Fibroblast of lung (primary cell): ENCODE data around the gene SNAP23. TPM values are rescaled to one million over a fixed set of nuclear protein-coding genes. Genes with fewer than 3 reads are reported as not detected.

ENCODE experiments used
- DNase-seq, 2 donors: peaks; one replicate each; pipeline versions ENCODE4 v3.0.0 to v3.0.0-alpha.2; 2010; ENCODE audit warnings: low read depth in 2 of 2
- H2AFZ ChIP-seq: 2 replicates; pipeline ENCODE4 v1.5.1; 2012; ENCODE audit warnings: low read length, control low read depth, inconsistent platforms
- H3K27ac ChIP-seq: 2 replicates; pipeline ENCODE4 v1.5.1; 2011; ENCODE audit warnings: low read length, control low read depth; ENCODE audit not compliant: insufficient read depth
- H3K27me3 ChIP-seq: 2 replicates; pipeline ENCODE4 v1.5.1; 2011; ENCODE audit warnings: mild to moderate bottlenecking, low read length; ENCODE audit not compliant: control insufficient read depth, insufficient read depth
- H3K36me3 ChIP-seq: 2 replicates; pipeline ENCODE4 v1.5.1; 2011; ENCODE audit warnings: low read length; ENCODE audit not compliant: control insufficient read depth, insufficient read depth
- H3K4me1 ChIP-seq: 2 replicates; pipeline ENCODE4 v1.5.1; 2011; ENCODE audit warnings: low read length; ENCODE audit not compliant: control insufficient read depth, insufficient read depth; ENCODE audit errors: extremely low read depth
- H3K4me2 ChIP-seq: 2 replicates; pipeline ENCODE4 v1.5.1; 2011; ENCODE audit warnings: low read length, control low read depth; ENCODE audit not compliant: insufficient read depth; ENCODE audit errors: extremely low read depth
- H3K4me3 ChIP-seq, 4 experiments: fragments of 200-600 bp in 1 of 4; sonication (generic) in 1 of 4; replicated peaks in 1 of 4; 2 replicates each; pipeline ENCODE4 v1.5.1; 2011 to 2016; ENCODE audit warnings: low read length in 4 of 4, low read depth in 3 of 4, mild to moderate bottlenecking in 3 of 4, control low read depth in 2 of 4, inconsistent platforms in 1 of 4, mixed read lengths in 1 of 4; ENCODE audit not compliant: insufficient read depth in 1 of 4; ENCODE audit errors: control extremely low read depth in 1 of 4
- H3K79me2 ChIP-seq: 2 replicates; pipeline ENCODE4 v1.5.1; 2012; ENCODE audit warnings: mild to moderate bottlenecking, low read length, inconsistent platforms; ENCODE audit not compliant: control insufficient read depth, insufficient read depth
- H3K9ac ChIP-seq: 2 replicates; pipeline ENCODE4 v1.5.1; 2011; ENCODE audit warnings: mild to moderate bottlenecking, low read length, control low read depth; ENCODE audit not compliant: insufficient read depth
- H3K9me3 ChIP-seq: 2 replicates; pipeline ENCODE4 v1.5.1; 2012; ENCODE audit warnings: low read depth, low read length; ENCODE audit not compliant: control insufficient read depth, insufficient read depth
- H4K20me1 ChIP-seq: 2 replicates; pipeline ENCODE4 v1.5.1; 2011; ENCODE audit warnings: low read length; ENCODE audit not compliant: control insufficient read depth, insufficient read depth; ENCODE audit errors: extremely low read depth
- CTCF ChIP-seq, 2 donors: IDR thresholded peaks in 1 of 2; conservative IDR thresholded peaks in 1 of 2; 1 replicate in 1 of 2; 2 replicates in 1 of 2; pipeline ENCODE4 v1.5.1; 2011 to 2012; ENCODE audit warnings: low read length in 2 of 2, control low read depth in 1 of 2, inconsistent platforms in 1 of 2, low read depth in 1 of 2, mild to moderate bottlenecking in 1 of 2
- EZH2 ChIP-seq: IDR thresholded peaks from 2 replicates; pipeline ENCODE4 v1.5.1; 2012; ENCODE audit warnings: low read length, control low read depth, mild to moderate bottlenecking; ENCODE audit errors: missing control alignments
- polyA plus RNA-seq, 2 donors: library from polyadenylated mRNA; depleted of rRNA in 1 of 2; stranded (reverse) in 1 of 2; unstranded in 1 of 2; fragments of >200 nt; gene quantifications; 2 replicates each; pipeline ENCODE4 v1.2.1, GENCODE V29; 2011 to 2012; ENCODE audit warnings: missing spikeins in 1 of 2
- total RNA-seq: library from RNA; depleted of rRNA; stranded (reverse); fragments of >200 nt; gene quantifications from 2 replicates; pipeline ENCODE4 v1.2.1, GENCODE V29; 2014

The SNAP23 gene
- total and polyA plus RNA-seq, 2 donors (not counting 1 experiment from before 2014, with no cell fraction given) = 80.9 to 84.6 TPM

- Histone ChIP-seq H3K27me3 (no peaks in the 10 kb centered on the region), H3K4me2 (no peak overlapping the region), H3K79me2 (peaks cover 1% of the 10 kb centered on the region), H3K27ac (no peak overlapping the region), H3K4me1 (no peaks in the 10 kb centered on the region), H4K20me1 (no peaks in the 10 kb centered on the region), H3K36me3 (peaks cover 11% of the 10 kb centered on the region), H3K9me3 (no peaks in the 10 kb centered on the region), H3K4me3 (no peak overlapping the region), H3K9ac (no peak overlapping the region), H2AFZ (no peak overlapping the region)
- TF ChIP-seq CTCF (conservative IDR thresholded peaks at IDR 0.05 in 1 of 2, IDR thresholded peaks at IDR 0.05 in 1 of 2; ENCODE audit: low read depth in 1 of 2, low read length in 2 of 2) (no peak), EZH2 (no peak)
- DNase-seq = no peak
Measured at GRCh38 chr15:42449770-42450424, 45.5 kb upstream of the SNAP23 start.

- no peak overlapping the region for H3K27ac ChIP-seq
- no peak overlapping the region for H3K9ac ChIP-seq
- H3K27me3 ChIP-seq = no peaks in the 10 kb centered on the region
- peaks cover 9% of the 10 kb centered on the region for H3K36me3 ChIP-seq
- no peaks in the 10 kb centered on the region for H3K4me1 ChIP-seq
- DNase-seq = no peak
- TF ChIP-seq CTCF (conservative IDR thresholded peaks at IDR 0.05 in 1 of 2, IDR thresholded peaks at IDR 0.05 in 1 of 2; ENCODE audit: low read depth in 1 of 2, low read length in 2 of 2) = no peak
- TF ChIP-seq EZH2 = no peak
- peaks cover 1% of the 10 kb centered on the region for H3K79me2 ChIP-seq
- no peak overlapping the region for H3K4me2 ChIP-seq
- H3K9me3 ChIP-seq = no peaks in the 10 kb centered on the region
- no peak overlapping the region for H2AFZ ChIP-seq
- H4K20me1 ChIP-seq = no peaks in the 10 kb centered on the region
- no peak overlapping the region for H3K4me3 ChIP-seq
Measured at GRCh38 chr15:42450425-42450790, 45.0 kb upstream of the SNAP23 start.

GRCh38 chr15:42453826-42454225 lies 41.6 kb upstream of the SNAP23 start:
- Histone ChIP-seq H2AFZ (no peak overlapping the region), H4K20me1 (no peaks in the 10 kb centered on the region), H3K4me1 (peaks cover 6% of the 10 kb centered on the region), H3K9ac (no peak overlapping the region), H3K9me3 (no peaks in the 10 kb centered on the region), H3K4me2 (no peak overlapping the region), H3K27ac (no peak overlapping the region), H3K79me2 (peaks cover 4% of the 10 kb centered on the region), H3K4me3 (no peak overlapping the region), H3K36me3 (peaks cover 9% of the 10 kb centered on the region), H3K27me3 (no peaks in the 10 kb centered on the region)
- no peak for DNase-seq
- TF ChIP-seq CTCF (conservative IDR thresholded peaks at IDR 0.05 in 1 of 2, IDR thresholded peaks at IDR 0.05 in 1 of 2; ENCODE audit: low read depth in 1 of 2, low read length in 2 of 2) (no peak), EZH2 (no peak)
